ENCODE data around the gene TMEM134. TPM values are rescaled to one million over a fixed set of nuclear protein-coding genes. Genes with fewer than 3 reads are reported as not detected.
"Not testable (repeated sequence)": the region's sequence is repeated elsewhere in the genome, so short reads cannot be mapped to it uniquely, and the experiment has no call there.

Gene TMEM134
- total RNA-seq, 4 donors from 2014 or later = 6.9 to 59.5 (median 36.0) TPM

DNA sequence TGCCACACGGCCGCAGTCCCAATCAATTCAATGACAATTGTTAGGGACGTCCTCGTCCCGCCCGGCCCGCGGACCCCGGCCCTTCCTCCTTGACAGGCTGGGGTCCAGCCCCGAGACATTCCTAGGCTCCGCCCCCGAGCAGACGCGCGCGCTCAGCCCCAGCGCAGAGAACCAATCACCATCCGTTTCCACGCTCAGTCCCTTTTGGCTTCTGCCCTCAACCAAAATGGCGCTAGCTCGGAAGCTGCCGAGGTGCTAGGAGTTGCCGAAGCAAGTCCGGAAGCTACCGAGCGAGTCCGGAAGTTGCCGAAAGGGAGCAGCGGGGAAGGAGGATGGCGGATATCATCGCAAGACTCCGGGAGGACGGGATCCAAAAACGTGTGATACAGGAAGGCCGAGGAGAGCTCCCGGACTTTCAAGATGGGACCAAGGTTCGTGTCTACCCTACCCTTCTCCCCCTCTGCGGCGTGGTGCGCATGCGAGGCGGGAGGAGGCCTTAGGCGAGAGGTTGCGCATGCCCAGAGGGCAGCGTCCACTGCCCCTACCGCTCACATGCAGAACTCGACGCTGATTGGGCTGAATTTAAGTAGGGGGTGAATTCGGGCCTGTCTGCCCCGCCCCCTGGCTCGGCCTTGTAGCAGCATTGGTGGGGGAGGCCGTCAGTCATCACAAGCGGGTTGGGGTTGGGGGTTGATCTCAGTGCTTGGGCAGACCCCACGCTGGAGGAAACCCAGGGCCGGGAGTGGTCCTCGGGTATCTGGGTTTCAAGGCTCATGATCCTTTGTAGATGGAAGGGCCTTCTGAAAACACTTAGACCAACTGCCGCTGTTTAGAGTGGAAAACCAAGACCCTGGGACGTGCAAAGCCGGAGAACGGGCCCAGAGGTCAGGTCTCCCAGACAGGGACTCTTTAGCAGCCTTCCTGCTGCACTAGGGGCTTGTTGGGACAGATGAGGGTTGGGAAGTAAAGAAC is 14.1 kb upstream of the TMEM134 start, which contains the start of gene AIP:
Gene AIP (plus strand): TSS at position 200 of the 972 bp plus-strand sequence. CDS start 133 bp downstream, at position 333.
- H3K4me1 ChIP-seq = peaks cover 0 to 5% of the 10 kb centered on the region in 2 donors
- H3K9me3 ChIP-seq = no peaks in the 10 kb centered on the region
- TF ChIP-seq POLR2A (IDR thresholded peaks at IDR 0.05) (peak; percentile 43 to 63), CTCF (IDR thresholded peaks at IDR 0.05) (peak in 2 of 4 experiments; percentile 19 to 43)
- no peaks in the 10 kb centered on the region for H3K36me3 ChIP-seq
- no peaks in the 10 kb centered on the region for H3K27me3 ChIP-seq
- peak within 1 kb of the TSS; percentile 86 to 94 for H3K27ac ChIP-seq
- peak; percentile 97 to 98 for DNase-seq
- peak within 1 kb of the TSS; percentile 48 to 65 for H3K4me3 ChIP-seq
- intact Hi-C loops (cut with DNase I; ENCODE audit: low total_unique reads) = no loop called here

GRCh38 chr11:67482275-67482826 is 13.3 kb upstream of the TMEM134 start:
- Histone ChIP-seq H3K9me3 (no peaks in the 10 kb centered on the region), H3K4me1 (peaks cover 0 to 5% of the 10 kb centered on the region in 2 donors), H3K27me3 (no peaks in the 10 kb centered on the region), H3K36me3 (no peaks in the 10 kb centered on the region), H3K4me3 (peak overlapping the region; percentile 48 to 65), H3K27ac (peak overlapping the region; percentile 86 to 94)
- DNase-seq = no peak
- intact Hi-C loops (cut with DNase I; ENCODE audit: low total_unique reads) = no loop called here
- TF ChIP-seq POLR2A (IDR thresholded peaks at IDR 0.05) (no peak), CTCF (IDR thresholded peaks at IDR 0.05) (no peak)

- H3K36me3 ChIP-seq; H3K27me3 ChIP-seq; H3K9me3 ChIP-seq; intact Hi-C loops (cut with DNase I; ENCODE audit: low total_unique reads); H3K4me3 ChIP-seq; DNase-seq; H3K27ac ChIP-seq; H3K4me1 ChIP-seq: not testable (repeated sequence)
Measured at GRCh38 chr11:67477344-67478050, 8.4 kb upstream of the TMEM134 start.

GRCh38 chr11:67476692-67477091 is 7.6 kb upstream of the TMEM134 start:
- H3K9me3 ChIP-seq; intact Hi-C loops (cut with DNase I; ENCODE audit: low total_unique reads); H3K27me3 ChIP-seq; H3K4me1 ChIP-seq; H3K27ac ChIP-seq; DNase-seq; H3K4me3 ChIP-seq; H3K36me3 ChIP-seq: not testable (repeated sequence)

- no peak overlapping the region for H3K27ac ChIP-seq
- intact Hi-C loops (cut with DNase I; ENCODE audit: low total_unique reads) = no loop called here
- DNase-seq = no peak
- no peaks in the 10 kb centered on the region for H3K27me3 ChIP-seq
- H3K9me3 ChIP-seq = no peaks in the 10 kb centered on the region
- H3K4me1 ChIP-seq = peaks cover 0 to 6% of the 10 kb centered on the region in 2 donors
- no peak overlapping the region for H3K4me3 ChIP-seq
- H3K36me3 ChIP-seq = no peaks in the 10 kb centered on the region
- TF ChIP-seq POLR2A (IDR thresholded peaks at IDR 0.05) = no peak
- no peak for TF ChIP-seq CTCF (IDR thresholded peaks at IDR 0.05)
Measured at GRCh38 chr11:67472882-67473281, 3.8 kb upstream of the TMEM134 start.
